ENCODE data around the gene MPL.

Gene MPL

GRCh38 chr1:43302201-43302600, 35.4 kb upstream of the MPL start:
- no peak for TF ChIP-seq CTCF (IDR thresholded peaks at IDR 0.05; ENCODE audit: extremely low read depth, insufficient read depth, missing control alignments)
- DNase-seq (ENCODE audit: low spot score), result no peak
- in situ Hi-C loops (cut with MboI; ENCODE audit: low pct_unique_long_range_greater_than_20kb, low sequenced_read_pairs, unreplicated experiment), result no loop called here

DNA sequence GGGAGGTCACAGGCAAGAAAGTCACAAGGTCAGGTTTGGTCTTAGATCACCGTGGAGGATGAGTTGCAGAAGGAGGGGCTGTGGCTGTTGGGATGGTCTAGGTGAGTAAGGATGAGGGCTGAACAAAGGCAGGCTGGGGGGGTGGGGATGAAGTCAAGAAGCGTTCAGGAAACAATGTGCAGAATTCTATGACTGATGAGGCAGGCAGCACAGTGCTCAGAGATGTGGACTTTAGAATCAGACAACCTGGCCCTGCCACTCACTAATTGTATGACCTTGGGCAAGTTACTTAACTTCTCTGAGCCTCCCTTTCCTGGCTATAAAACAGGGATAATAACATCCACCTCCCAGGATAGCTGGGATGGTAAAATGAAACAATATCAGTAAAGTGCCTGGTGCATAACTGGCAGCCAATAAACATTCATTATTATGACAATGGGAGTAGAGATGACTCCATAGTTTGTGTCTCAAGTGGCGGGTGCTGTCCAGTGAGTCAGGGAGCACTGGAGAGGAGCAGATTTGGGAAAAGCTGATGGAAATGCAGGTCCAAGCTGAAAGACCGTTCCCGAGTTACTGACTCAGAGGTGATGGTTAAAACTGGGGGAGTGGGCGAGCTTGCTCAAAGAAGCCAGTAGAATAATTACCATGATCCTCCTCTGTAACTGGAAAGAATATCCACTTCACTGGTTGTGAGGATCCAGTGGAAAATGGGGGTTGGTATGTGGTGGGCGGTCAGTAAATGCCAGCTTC, 34.7 kb upstream of the MPL start:
- DNase-seq (ENCODE audit: low spot score), result no peak
- in situ Hi-C loops (cut with MboI; ENCODE audit: low pct_unique_long_range_greater_than_20kb, low sequenced_read_pairs, unreplicated experiment), result no loop called here
- no peak for TF ChIP-seq CTCF (IDR thresholded peaks at IDR 0.05; ENCODE audit: extremely low read depth, insufficient read depth, missing control alignments)

- DNase-seq (ENCODE audit: low spot score), result no peak
- in situ Hi-C loops (cut with MboI; ENCODE audit: low pct_unique_long_range_greater_than_20kb, low sequenced_read_pairs, unreplicated experiment), result no loop called here
- no peak for TF ChIP-seq CTCF (IDR thresholded peaks at IDR 0.05; ENCODE audit: extremely low read depth, insufficient read depth, missing control alignments)
Observed at GRCh38 chr1:43303471-43304313, 33.9 kb upstream of the MPL start.

- no peak for DNase-seq (ENCODE audit: low spot score)
- in situ Hi-C loops (cut with MboI; ENCODE audit: low pct_unique_long_range_greater_than_20kb, low sequenced_read_pairs, unreplicated experiment), result no loop called here
- no peak for TF ChIP-seq CTCF (IDR thresholded peaks at IDR 0.05; ENCODE audit: extremely low read depth, insufficient read depth, missing control alignments)
Observed at GRCh38 chr1:43304314-43304681, 33.3 kb upstream of the MPL start.

- in situ Hi-C loops (cut with MboI; ENCODE audit: low pct_unique_long_range_greater_than_20kb, low sequenced_read_pairs, unreplicated experiment), result no loop called here
- no peak for DNase-seq (ENCODE audit: low spot score)
- TF ChIP-seq CTCF (IDR thresholded peaks at IDR 0.05; ENCODE audit: extremely low read depth, insufficient read depth, missing control alignments), result no peak
Observed at GRCh38 chr1:43304771-43305300, 32.8 kb upstream of the MPL start.

DNA sequence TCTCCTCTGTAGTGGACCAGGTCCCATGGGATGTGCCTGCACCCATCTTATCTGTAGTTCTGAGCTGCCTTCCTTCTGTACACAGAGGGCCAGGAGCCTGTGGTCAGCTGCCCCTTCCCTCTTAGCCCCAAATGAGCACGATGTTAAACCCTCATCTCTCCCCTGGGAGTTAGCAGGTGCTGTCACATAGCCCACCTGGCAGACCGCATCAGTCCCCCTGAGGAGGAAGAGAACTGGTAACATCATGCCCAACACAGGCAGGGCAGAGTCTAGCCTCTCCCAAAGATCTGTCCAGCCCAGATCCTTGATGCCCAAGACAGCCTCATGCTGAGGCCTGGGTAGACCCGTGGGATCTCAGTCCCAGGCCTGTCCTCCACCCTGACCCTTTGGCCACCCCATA, 32.2 kb upstream of the MPL start:
- in situ Hi-C loops (cut with MboI; ENCODE audit: low pct_unique_long_range_greater_than_20kb, low sequenced_read_pairs, unreplicated experiment), result no loop called here
- DNase-seq (ENCODE audit: low spot score), result no peak
- TF ChIP-seq CTCF (IDR thresholded peaks at IDR 0.05; ENCODE audit: extremely low read depth, insufficient read depth, missing control alignments), result no peak

Measured in GM13977 (cell line).